GM21447 (cell line): ENCODE results near the gene DNAH1.

Source experiments
- ATAC-seq: cut with Tn5 transposase; IDR thresholded peaks from one replicate; pipeline ENCODE4 v1.9.1; 2021; ENCODE audit not compliant: unreplicated experiment

The DNAH1 gene

GRCh38 chr3:52355526-52355925 lies 39.4 kb downstream of the DNAH1 start:
- no peak for ATAC-seq

- no peak for ATAC-seq
These were observed 40.0 kb downstream of the DNAH1 start for GRCh38 chr3:52356126-52356525.

DNA sequence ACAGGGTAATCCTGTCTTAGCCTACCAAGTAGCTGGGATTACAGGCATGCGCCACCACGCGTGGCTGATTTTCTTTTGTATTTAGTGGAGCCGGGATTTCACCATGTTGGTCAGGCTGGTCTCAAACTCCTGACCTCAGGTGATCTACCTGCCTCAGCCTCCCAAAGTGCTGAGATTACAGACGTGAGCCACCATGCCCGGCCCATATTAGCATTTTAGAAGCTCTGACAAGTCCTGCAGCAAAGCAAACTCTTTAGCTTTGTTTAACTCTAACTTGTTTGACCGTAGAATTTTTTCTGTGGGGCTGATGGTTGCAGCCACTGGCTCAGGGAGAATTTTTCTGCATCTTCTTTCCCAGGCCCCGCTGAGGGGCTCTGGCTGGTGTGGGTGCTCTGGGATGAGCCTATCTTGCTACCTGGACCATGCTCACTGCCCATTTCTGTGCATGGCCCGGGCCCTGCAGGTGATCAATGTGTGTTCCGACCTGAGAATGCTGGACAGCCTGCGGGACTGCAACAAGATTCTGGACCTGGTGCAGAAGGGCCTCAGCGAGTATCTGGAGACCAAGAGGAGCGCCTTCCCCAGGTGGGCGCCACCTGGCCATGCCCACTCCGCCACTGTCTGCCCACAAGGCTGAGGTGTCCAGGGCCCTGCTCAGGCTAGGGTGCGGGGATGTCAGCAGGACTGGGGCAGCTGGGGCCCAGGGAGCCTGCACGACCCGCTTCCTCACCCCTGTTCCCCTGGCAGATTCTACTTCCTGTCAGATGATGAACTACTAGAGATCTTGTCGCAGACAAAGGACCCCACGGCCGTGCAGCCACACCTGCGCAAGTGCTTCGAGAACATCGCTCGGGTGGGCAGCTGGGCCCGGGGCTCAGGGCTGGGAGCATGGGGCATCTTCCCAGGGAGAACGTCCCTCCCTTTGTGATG lies 41.3 kb downstream of the DNAH1 start:
- no peak for ATAC-seq

GRCh38 chr3:52358362-52358940 lies 42.3 kb downstream of the DNAH1 start:
- no peak for ATAC-seq

DNA sequence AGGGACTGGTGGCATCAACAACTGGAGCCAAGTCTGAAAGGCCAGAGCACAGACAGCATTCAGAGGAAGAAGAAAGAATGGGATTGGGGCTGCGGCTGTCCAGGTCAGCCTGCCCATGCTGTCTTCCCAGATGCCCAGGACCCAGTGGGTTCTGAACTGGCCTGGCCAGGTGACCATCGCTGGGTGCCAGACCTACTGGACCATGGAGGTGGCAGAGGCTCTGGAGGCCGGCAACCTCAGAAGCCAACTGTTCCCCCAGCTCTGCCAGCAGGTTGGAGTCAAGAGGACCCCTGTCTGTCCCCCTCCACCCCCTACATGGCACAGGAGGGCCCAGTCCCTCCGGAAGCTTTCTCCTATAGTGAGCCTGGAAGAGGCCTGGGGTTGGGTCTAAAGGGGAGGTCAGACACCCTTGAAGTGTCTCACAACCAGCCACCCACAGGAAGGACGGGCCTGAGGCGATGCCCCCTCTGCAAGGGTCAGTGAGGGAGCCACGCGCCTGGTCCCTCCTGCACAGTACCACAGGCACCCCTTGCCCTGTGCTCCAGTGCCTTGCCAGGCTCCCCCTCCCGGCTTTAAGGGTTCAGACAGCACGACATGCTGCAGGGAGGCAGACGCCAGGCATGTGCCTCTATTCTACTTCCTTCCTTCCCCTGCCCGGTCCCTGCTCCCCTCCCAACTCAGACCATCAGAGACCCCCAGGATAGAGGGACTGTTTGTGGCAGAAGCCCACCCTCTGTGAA lies 43.2 kb downstream of the DNAH1 start:
- no peak for ATAC-seq

GRCh38 chr3:52361011-52361410 lies 44.9 kb downstream of the DNAH1 start:
- ATAC-seq = no peak

- ATAC-seq = no peak
These were observed 45.3 kb downstream of the DNAH1 start for GRCh38 chr3:52361454-52361853.

DNA sequence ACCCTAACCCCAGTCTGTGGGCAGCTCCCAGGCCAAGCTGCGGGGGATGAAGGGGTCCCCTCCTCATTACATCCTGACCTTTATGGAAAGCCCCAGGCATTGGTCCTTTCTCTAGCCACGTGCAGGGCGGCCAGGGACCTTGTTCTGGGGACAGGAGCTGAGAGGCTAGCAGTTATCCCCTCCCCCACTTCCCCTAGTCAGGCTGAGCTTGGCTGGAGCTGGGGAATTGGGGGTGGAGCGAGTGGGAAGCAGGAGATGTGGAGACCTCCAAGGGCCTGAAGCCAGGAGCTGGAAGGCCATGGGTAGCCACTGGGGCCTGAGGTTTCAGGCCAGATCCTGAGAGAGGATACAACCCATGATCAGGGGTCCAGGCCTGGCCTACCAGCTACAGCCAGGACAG lies 45.8 kb downstream of the DNAH1 start:
- ATAC-seq = no peak

DNA sequence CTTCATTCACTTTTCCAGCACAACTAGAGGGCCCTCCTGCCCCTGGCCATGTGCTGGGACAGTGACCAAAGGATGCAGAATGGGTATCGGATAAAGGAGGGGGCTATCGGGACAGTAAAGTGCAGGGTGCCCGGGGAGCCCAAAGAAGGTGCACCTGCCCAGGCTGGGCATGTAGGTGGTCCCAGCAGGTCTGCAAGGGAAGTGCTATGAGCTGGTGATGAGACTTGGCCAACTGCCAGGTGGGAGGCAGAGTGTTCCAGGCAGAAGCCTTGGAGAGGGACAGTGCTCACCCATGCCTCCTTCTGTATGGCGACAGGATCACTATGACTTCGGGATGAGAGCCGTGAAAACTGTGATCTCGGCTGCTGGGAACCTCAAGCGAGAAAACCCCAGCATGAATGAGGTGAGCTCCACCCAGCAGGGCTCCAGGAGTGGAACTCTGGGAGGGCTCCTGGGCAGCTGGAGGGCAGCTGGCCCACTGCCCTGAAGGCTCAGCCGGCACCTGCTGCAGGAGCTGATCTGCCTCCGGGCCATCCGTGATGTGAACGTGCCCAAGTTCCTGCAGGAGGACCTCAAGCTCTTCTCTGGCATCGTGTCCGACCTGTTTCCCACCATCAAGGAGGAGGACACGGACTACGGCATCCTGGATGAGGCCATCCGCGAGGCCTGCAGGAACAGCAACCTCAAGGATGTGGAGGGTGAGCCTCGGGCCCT lies 48.4 kb downstream of the DNAH1 start:
- no peak for ATAC-seq

DNA sequence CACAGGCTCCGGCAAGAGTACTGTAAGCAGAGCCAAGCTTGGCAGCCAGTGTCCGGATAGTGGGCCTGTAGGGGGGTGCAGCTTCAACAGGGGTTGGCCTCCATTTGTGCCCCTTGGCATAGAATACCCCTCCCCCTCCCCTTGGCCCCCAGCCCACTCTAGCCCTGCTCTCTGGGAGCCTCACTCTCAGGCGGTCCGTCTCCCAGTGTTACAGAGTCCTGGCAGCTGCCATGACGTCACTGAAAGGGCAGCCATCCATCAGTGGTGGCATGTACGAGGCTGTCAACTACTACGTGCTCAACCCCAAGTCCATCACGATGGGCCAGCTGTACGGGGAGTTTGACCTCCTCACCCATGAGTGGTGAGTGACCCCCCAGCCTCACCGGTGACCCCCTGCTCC lies 50.4 kb downstream of the DNAH1 start:
- ATAC-seq = no peak

GRCh38 chr3:52367891-52368880 lies 52.1 kb downstream of the DNAH1 start:
- no peak for ATAC-seq

DNA sequence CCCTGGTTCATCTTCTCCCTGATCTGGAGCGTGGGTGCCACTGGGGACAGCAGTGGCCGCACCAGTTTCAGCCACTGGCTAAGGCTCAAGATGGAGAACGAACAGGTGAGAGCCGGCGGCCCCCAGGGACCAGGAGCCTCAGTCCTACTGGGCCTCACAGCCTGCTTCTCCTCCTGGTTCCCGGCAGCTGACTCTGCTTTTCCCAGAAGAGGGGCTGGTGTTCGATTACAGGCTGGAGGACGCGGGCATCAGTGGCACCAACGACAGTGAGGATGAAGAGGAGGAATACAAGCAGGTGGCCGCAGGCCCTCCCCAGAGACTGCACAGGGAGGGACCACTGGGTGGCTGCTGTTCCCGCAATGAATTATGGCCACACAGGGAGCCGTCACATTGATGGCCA lies 54.4 kb downstream of the DNAH1 start:
- ATAC-seq = no peak

DNA sequence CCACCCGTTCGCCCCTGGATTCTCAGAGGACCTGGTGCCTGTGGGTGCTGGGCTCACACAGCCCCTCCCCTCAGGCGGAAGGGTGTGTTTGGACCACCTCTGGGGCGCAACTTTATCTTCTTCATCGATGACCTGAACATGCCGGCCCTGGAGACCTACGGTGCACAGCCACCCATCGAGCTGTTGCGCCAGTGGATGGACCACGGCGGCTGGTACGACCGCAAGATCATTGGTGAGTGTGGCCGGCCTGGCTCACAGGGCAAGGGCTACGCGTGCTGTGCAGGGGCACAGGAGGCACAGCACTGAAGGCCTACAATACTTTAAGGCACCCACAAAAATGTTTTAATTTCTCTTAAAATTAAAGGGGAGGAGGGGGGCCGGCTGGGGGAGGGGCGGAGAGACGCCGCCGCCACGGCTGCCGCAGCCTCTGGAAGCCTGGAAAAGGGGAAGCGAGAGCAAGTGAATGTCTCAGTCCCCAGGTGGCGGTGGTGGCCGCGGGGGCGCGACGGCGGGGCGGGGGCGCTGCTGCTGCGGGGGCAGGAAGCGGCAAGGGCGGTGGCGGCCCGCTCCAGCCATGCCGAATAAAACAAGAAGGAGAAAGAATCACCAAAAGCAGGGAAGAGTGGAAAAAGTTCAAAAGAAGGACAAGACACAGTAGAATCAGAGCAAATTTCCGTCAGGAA lies 56.8 kb downstream of the DNAH1 start:
- ATAC-seq = peak; percentile 60

- ATAC-seq = no peak
These were observed 57.6 kb downstream of the DNAH1 start for GRCh38 chr3:52373676-52374075.

DNA sequence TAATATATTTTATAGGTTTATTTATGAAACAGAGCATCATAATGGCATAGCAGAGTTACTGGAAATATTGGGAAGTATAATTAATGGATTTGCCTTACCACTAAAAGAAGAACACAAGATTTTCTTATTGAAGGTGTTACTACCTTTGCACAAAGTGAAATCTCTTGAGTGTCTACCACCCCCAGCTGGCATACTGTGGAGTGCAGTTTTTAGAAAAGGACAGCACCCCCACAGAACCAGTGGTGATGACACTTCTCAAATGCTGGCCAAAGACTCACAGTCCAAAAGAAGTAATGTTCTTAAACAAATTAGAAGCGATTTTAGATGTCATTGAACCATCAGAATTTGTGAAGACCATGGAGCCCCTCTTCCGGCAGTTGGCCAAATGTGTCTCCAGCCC lies 58.1 kb downstream of the DNAH1 start:
- no peak for ATAC-seq

DNA sequence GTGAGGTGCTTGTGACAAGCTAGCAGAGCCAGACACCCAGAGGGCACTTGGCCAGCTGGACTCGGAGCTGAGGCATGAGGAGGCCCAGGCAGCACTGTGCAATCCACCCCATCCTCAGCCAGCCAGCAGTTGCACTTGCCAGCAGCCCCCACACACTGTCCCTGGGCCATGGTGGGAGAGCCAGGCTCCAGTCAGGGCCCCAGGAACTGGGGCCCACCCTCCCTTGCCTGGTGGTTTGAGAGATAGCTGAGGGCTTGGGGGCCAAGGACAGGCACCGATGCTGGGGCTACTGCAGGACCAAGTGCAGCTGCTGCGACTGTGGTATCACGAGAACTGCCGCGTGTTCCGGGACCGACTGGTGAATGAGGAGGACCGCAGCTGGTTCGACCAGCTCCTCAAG lies 63.5 kb downstream of the DNAH1 start:
- no peak for ATAC-seq

- ATAC-seq = no peak
These were observed 63.9 kb downstream of the DNAH1 start for GRCh38 chr3:52380023-52380422.

GRCh38 chr3:52381623-52382022 lies 65.5 kb downstream of the DNAH1 start:
- ATAC-seq = no peak

- ATAC-seq = no peak
These were observed 67.3 kb downstream of the DNAH1 start for GRCh38 chr3:52383446-52383845.
